HL-60 (cell line): ENCODE data around the gene ART1.

Experiments
- GABPA ChIP-seq: IDR thresholded peaks from 2 replicates; pipeline ENCODE4 v1.6.1; 2012; ENCODE audit warnings: low read depth
- TF ChIP-seq, protein P1 (sequence below): IDR thresholded peaks from one replicate; pipeline ENCODE4 v1.5.1; 2011; ENCODE audit warnings: low read length, control low read depth, inconsistent platforms; ENCODE audit not compliant: insufficient read depth

- no peak for TF ChIP-seq GABPA
- TF ChIP-seq, protein P1, sequence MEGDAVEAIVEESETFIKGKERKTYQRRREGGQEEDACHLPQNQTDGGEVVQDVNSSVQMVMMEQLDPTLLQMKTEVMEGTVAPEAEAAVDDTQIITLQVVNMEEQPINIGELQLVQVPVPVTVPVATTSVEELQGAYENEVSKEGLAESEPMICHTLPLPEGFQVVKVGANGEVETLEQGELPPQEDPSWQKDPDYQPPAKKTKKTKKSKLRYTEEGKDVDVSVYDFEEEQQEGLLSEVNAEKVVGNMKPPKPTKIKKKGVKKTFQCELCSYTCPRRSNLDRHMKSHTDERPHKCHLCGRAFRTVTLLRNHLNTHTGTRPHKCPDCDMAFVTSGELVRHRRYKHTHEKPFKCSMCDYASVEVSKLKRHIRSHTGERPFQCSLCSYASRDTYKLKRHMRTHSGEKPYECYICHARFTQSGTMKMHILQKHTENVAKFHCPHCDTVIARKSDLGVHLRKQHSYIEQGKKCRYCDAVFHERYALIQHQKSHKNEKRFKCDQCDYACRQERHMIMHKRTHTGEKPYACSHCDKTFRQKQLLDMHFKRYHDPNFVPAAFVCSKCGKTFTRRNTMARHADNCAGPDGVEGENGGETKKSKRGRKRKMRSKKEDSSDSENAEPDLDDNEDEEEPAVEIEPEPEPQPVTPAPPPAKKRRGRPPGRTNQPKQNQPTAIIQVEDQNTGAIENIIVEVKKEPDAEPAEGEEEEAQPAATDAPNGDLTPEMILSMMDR, result no peak
Observed at GRCh38 chr11:3627291-3627690, 17.6 kb upstream of the ART1 start.
